HT1080 (cell line): ENCODE data around the gene WNK2. TPM values are rescaled to one million over a fixed set of nuclear protein-coding genes. Genes with fewer than 3 reads are reported as not detected.
A peak's percentile ranks its signal among the peaks of the same experiment; 100 is the strongest.

ENCODE experiments used
- DNase-seq: peaks from one replicate; pipeline ENCODE4 v3.0.0-alpha.2; 2015; ENCODE audit warnings: low read depth
- total RNA-seq: library from RNA; depleted of rRNA; stranded (reverse); fragments of >200 nt; shearing (Covaris generic); gene quantifications from 2 replicates; pipeline ENCODE4 v1.2.3, GENCODE V29; 2014

WNK2 gene
- total RNA-seq, 1 experiment from 2014 or later = not detected

DNA sequence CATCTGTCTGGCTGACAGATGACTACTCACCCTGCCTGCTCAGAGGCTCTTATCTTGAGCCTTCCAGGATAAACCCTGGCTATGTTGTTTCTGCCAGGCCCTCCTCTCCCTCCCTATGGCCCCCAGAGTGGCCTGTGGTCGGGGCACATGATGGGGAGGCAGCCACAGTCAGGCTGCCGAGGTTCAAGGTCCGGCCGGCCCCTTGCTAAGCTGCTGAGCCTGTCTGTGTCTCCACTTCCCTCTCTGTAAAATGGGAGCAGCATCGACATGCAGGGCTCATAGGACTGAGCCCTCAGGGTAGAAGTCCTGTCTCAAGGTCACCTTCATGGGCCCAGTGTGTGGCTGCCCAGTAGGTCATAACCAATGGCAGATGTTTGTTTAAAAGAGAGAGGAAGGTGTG, 28.5 kb downstream of the WNK2 start:
- DNase-seq = no peak

- no peak for DNase-seq
Measured at GRCh38 chr9:93216073-93216365, 32.1 kb downstream of the WNK2 start.

- DNase-seq = no peak
Measured at GRCh38 chr9:93217706-93218105, 33.8 kb downstream of the WNK2 start.

DNA sequence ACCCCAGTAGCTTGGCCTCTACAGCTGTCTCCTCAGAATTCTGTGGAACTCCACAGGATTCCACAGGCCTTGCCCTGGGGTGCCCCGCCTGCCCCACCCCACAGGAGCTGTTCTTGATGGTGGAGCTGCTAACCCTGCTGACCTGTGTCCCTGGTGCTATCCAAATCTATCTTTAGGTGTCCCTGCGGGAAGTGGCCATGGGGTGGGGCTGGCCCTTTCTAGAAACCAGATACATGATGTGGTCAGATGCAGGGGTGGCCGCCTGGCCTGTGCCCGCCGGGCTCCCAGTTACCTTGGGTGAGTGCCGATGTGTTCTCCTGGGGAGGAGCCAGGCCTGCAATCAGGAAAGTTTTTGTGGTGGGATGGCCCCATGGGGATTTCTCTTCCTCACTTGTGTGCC, 34.2 kb downstream of the WNK2 start:
- no peak for DNase-seq

DNA sequence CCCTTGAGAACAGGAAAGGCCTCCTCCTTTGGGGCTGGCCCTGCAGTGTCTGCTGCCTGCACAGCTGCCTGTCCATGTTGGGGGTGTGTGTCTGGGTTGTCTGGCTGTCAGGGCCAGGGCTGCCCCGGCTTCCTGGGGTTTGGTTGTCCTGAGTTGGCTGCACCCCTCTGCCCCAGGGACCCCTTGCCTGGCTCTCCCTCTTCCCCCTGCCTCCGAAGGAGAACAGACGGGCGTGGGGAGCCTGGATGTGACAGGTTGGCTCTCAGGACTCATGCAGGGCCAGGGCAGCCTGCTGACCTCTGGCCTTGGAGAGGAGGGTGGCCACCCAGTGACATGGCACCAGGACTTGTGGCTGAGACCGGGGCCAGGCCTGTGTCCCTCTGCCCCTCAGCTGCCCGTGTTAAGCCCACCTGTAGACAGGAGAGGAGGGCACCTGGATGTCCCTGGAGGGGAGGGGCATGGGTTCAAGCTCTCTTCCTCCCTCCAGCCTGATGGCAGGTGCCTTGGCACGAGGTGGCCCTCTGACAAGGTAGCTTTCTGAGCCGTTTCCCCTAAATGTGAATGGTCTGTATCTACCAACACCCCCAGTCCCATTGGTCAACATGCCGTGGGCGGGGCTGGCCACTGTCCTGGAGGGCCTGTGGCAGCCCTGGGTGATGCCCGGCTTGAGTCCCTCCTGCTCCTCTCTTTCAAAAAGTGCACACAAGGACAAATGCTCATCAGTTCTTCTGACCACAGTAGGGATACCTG, 34.9 kb downstream of the WNK2 start:
- DNase-seq = no peak

- no peak for DNase-seq
Measured at GRCh38 chr9:93219692-93220091, 35.8 kb downstream of the WNK2 start.

DNA sequence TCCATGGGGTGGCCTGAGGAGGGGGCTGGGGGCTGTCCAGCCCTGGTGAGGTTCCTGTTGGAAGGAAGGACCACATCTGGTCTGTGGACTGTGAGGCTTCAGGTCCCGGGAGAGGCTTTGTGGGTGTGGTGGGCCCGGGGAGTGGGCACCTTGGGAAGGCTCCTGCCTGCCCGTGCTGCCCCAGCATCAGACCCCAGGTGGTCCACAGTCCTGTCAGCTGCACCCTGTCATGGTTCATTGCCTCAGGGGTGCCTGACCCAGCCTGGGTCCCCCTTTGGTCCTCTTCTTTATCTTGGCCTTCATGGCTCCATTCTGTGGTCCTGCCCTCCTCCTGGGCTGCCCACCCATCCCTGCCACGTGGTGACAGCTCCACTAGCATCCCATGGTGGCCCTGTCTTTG, 36.7 kb downstream of the WNK2 start:
- DNase-seq = no peak

DNA sequence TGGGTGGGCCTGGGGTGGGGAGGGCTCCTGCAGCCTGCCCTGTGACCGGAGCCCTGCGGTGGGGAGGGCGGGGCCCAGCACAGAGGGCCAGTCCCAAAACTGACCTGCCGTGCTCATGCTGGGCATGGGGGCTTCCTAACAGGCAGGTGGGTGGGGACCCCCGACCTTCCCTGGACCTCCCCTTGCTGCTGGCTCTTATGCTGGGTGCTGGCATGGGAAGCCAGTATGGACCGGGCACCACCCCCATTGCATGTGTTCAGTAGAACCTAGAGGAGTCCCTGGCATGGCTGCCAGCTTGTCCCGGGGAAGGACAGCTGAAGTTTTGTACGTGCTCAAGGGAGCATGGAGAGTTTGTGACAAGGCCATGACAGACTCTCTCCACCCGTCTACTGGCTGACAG, 37.1 kb downstream of the WNK2 start:
- DNase-seq = no peak

DNA sequence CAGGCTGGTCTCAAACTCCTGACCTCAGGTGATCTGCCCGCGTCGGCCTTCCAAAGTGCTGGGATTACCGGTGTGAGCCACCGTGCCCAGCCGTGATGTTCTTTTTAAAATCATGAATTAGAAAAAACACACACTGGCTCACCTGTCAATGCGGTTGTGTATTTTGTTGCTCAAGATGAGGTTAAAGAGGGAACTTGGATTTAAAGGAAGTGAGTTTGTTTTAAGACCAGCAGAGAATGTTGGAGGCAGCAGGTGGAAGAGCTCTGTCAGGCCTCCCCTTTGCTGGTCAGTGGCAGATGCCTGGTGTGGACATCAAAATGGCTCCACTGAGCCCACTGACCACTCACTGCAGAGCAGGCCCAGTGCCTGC, 38.9 kb downstream of the WNK2 start:
- DNase-seq = no peak

GRCh38 chr9:93223260-93224180, 39.6 kb downstream of the WNK2 start:
- peak; percentile 76 for DNase-seq

DNA sequence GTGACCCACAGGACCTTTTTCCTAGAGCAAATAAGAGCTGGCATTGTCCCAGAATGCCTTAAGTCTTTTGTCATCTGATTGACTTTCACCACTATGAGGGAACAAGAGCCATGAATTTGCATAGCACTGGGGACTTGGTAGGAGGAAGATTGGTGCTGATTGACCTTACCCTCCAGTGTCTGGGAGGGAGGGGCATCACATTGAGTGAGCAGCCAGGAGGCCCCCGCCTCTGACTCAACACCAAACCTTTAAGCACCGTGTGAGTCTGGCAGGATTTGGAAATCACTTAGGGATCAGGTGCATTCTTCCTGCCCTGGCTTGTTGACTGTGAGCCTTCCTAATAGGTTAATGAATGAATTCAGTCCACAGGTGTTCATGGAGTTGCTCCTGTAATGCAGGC, 40.7 kb downstream of the WNK2 start:
- DNase-seq = no peak

DNA sequence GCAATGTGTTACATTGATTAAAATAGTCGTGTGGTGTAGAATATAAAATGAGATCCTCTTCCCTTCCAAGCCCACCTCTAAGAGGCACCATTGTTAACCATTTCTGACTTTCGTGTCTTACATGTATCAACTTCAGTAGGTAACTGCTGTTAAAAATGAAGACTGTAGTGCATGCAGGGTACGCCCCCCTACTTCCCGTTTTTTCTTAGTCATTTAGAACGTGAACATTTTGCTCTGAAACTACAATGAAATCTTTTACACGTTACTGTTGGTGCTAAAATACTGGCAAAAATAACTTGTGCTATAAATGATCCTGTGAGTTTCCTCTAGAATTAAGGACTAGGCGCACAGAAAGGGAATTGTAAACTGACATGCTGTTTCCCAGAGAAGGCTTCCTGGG, 41.5 kb downstream of the WNK2 start:
- no peak for DNase-seq

DNA sequence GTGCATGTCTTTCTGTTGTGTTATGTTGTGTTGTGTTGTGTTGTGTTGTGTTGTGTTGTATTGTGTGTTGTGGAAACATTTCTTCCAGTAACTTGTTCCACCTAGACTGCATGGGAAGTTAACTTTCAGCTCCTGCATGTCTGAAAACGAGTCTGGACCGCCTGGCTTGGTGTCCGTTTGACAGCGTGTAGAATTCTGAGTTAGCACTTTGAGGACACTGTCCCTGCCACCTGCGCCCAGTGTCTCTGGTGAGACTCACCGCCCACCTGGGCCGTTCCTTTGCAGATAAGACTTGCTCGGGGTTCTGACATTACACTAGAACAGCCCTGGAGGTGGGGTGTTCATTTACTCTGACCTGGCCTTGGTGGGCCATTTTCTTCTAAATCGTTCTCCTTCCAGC, 42.0 kb downstream of the WNK2 start:
- no peak for DNase-seq

GRCh38 chr9:93226819-93227218, 42.9 kb downstream of the WNK2 start:
- DNase-seq = no peak

DNA sequence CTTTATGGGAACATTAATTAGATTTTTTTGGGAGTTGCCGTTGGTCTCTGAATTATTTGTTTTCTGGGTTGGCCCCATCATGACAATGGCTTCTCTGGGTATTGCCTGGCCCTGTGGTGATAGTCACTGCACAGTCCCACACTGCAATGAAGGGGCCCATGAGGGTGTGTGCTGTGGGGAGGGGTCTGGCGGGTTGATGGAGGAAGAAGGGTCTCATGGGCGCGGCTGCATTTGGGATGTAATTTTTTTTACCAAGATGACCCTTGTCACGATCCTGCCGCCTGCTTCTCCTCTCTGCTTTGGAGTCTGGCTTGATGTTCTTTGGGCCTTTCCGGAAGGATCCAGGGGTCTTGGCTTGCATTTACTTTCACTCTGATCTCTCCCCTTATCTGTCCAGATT, 44.1 kb downstream of the WNK2 start:
- no peak for DNase-seq

DNA sequence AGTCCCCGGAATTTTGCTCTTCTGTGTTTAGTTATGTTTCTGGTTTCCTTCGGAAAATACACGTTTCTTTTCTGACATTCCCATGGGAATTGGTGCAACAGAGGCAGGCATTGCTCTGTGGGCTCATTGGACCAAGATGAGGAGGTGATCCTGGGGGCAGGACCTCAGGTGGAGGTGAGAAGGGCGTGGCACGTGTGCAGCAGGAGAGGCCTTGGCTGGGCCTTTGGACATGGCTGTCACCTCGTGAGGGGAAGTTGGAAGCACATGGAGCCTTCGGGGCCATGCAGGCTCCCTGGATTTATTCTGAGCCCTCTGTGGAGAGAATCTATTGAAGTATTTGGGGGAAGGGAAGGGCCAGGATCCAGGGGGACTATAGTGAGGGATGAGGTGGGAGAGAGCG, 44.5 kb downstream of the WNK2 start:
- no peak for DNase-seq

- DNase-seq = no peak
Measured at GRCh38 chr9:93229636-93230035, 45.7 kb downstream of the WNK2 start.

- DNase-seq = no peak
Measured at GRCh38 chr9:93230185-93230584, 46.2 kb downstream of the WNK2 start.

DNA sequence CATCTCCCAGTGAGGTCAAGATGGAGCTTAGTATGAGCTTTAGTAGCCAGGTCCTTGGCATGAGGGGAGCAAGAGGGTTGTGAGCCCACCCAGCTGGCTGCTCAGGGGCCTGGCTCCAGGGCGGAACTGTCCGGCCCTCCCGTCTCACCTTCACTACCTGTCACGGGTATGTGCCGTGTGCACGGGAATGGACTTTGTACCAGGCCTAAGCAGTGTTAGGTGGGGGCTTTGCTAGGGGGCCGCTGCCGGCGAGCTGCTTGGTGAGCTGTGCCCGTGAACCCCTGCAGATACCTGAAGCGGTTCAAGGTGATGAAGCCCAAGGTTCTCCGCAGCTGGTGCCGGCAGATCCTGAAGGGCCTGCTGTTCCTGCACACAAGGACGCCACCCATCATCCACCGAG, 46.7 kb downstream of the WNK2 start:
- no peak for DNase-seq

GRCh38 chr9:93231121-93231694, 47.3 kb downstream of the WNK2 start:
- DNase-seq = no peak

GRCh38 chr9:93231716-93232115, 47.8 kb downstream of the WNK2 start:
- DNase-seq = no peak

GRCh38 chr9:93232388-93232960, 48.5 kb downstream of the WNK2 start:
- no peak for DNase-seq
